Retinal pigment epithelial cell (primary cell): ENCODE results near the gene SLC9A3.

ENCODE experiments used
- DNase-seq: peaks from one replicate; pipeline ENCODE4 v3.0.0-alpha.2; 2010; ENCODE audit warnings: low read depth
- H3K4me3 ChIP-seq: 2 replicates; pipeline ENCODE4 v1.5.1; 2011; ENCODE audit warnings: mild to moderate bottlenecking, low read length, control low read depth, moderate library complexity
- CTCF ChIP-seq: conservative IDR thresholded peaks from 2 replicates; pipeline ENCODE4 v1.5.1; 2011; ENCODE audit warnings: low read depth, low read length, control low read depth, inconsistent platforms

Gene SLC9A3

DNA sequence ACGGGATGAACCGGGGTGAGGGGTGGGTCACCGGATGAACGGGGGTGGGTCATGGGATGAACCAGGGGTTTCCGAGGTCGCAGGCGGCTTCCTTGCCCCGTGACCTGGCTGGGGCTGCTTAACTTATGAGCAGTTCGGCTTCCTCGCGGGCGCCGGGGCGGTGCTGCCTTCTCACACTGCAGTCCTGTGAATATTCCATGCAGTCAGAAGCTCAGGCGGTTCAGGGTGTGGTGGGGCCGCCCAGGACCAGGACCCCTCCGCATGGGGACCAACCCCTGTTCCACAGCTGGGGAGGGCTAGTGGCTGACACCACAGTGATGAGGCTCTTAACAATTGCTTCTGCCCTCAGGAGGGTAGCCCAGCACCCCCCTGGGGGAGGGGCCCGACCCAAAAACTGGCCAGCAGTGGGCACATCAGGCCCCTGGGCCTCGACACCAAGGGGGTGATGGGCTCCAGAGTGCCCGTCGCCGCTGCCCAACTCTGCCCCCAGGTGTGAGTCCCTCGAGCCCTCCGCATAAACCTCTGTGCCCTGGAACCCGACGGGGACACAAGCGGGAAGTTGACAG is 30.9 kb upstream of the SLC9A3 start:
- no peak for TF ChIP-seq CTCF
- no peak overlapping the region for H3K4me3 ChIP-seq
- DNase-seq: no peak

GRCh38 chr5:554284-554988 is 30.2 kb upstream of the SLC9A3 start:
- no peak overlapping the region for H3K4me3 ChIP-seq
- no peak for TF ChIP-seq CTCF
- no peak for DNase-seq

DNA sequence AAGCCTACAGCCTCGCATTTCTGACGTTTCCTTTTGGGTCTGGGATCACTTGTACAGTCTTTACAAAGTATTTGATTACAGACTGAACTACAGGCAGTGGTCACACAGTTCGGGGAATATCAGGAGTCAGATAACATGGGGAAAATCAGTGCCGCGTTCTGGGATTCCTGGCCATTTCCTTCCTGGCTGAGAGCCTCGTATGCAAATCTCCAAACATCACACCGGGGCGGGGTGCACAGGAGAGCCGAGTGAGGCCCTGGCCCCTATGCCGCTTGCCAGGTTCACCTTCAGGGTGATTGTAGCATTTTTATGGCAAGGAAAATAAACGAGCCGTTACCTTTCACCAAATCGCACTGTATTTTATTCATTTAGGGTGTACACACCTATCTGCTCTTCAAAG is 29.6 kb upstream of the SLC9A3 start:
- no peak for DNase-seq

DNA sequence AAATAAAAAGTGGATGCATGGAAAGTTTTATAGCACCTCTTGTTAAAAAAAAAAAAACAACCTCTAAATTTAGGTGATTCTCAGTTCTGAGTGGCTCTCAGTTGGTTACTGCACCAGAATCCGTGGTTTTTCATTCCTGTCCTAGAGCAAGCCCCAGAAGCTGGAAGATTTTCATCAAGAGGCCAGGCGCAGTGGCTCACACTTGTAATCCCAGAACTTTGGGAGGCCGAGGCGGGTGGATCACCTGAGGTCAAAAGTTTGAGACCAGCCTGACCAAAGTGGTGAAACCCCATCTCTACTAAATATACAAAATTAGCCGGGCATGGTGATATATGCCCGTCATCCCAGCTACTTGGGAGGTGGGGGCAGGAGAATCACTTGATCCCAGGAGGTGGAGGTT is 27.2 kb upstream of the SLC9A3 start:
- no peak for DNase-seq
- no peak overlapping the region for H3K4me3 ChIP-seq
- no peak for TF ChIP-seq CTCF

More for the DNA sequence above, 29.6 kb upstream of the SLC9A3 start:
- no peak overlapping the region for H3K4me3 ChIP-seq
- no peak for TF ChIP-seq CTCF

DNA sequence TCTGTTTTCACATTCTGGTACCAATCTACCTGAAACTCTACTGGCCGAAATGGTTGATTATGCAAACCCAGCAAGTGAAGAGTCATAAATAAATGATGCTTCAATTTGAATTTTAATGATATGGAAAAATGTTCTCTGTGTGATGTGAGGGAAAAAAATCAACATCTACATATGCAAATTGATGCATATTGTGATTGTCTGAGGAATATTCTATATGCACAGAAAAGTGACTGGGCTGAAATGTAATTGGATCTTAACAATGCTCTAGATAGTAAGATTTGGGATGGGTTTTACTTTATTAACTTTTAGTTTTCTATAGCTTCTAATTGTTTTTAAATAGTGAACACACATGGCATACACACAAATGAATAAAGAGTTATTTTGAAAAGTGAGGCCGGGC is 25.0 kb upstream of the SLC9A3 start:
- no peak for TF ChIP-seq CTCF
- no peak overlapping the region for H3K4me3 ChIP-seq
- DNase-seq: no peak

DNA sequence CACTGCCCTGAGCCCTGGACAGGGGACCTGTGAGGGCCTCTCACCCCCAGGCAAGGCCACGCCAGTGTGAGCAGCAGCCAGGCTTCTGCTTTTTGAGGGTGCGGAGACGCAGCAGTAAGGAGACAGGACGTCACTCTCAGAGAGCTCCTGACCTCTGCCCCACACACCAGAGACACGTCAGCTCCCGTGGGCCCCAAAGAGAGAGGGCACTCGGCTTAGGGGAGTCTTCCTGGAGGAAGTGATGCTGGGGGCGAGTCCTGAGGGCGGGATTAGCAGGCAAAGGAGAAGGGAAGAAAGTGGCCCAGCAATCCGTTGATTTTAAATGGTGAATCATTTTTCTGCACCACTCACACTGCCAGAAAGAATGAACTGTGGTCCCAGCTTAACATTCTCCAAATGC is 24.0 kb upstream of the SLC9A3 start:
- H3K4me3 ChIP-seq: no peak overlapping the region
- peak; percentile 33 for DNase-seq
- no peak for TF ChIP-seq CTCF

DNA sequence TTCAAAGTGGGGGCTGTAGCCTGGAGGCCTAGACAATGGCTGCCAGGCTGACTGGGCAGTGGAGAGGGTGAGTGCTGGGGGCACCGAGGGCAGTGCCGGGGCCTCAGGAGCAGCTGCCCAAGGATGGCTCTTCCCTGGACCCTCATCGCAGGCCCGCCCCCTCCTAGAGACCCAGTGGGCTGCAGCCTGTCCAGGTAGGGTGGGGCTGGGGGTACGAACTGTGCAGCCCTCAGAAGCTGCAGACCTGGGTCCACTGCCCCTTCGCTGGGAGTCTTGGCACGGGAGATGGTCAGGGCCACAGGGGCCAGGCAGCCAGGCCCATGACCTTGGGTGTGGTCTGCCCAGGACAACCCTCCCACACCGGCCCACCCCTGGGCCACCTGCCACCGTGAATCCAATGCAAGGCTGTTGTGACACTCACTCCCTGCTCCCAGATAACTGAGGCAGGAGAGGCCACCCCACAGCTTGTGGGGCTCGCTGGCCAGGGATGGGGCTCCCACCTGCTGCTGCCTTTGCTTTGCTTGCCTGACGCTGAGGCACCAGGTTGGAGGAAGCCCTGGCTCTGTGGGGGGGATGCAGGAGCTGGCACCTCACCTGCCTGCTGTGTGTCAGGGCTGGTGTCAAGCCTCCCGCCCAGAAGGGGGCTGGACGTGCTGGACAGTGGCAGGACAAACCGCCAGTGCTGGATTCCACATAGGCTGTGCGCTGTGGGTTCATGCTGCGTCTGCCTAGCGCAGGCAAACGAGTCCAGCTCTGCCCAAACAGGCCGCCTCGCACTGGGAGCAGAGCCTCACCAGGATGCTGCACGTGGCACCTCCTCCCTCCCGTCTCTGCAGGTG is 23.1 kb upstream of the SLC9A3 start:
- H3K4me3 ChIP-seq: no peak overlapping the region
- no peak for TF ChIP-seq CTCF
- no peak for DNase-seq
